Stimulated activated CD8-positive, alpha-beta memory T cell treated with anti-CD3 and anti-CD28 coated beads, Interleukin-15, amount 100 ng/mL, for 24 hours (primary cell): ENCODE measurements around the gene LITAF.
"Not testable (repeated sequence)": the region's sequence is repeated elsewhere in the genome, so short reads cannot be mapped to it uniquely, and the experiment has no call there.

Source experiments
- DNase-seq: peaks from one replicate; pipeline ENCODE4 v3.0.0-alpha.2; 2020; ENCODE audit warnings: low read depth

LITAF gene

GRCh38 chr16:11597235-11598095 lies 10.7 kb upstream of the LITAF start:
- no peak for DNase-seq

GRCh38 chr16:11596572-11597226 lies 10.0 kb upstream of the LITAF start:
- DNase-seq, result no peak

GRCh38 chr16:11593581-11593980 lies 6.9 kb upstream of the LITAF start:
- no peak for DNase-seq

- not testable (repeated sequence) for DNase-seq
Observed at GRCh38 chr16:11593076-11593475, 6.4 kb upstream of the LITAF start.

- DNase-seq, result not testable (repeated sequence)
Observed at GRCh38 chr16:11591630-11592029, 4.9 kb upstream of the LITAF start.

GRCh38 chr16:11589198-11589550 lies 2.5 kb upstream of the LITAF start:
- no peak for DNase-seq

- DNase-seq, result no peak
Observed at GRCh38 chr16:11588321-11589197, 1.8 kb upstream of the LITAF start.

GRCh38 chr16:11587643-11588247 lies 1.0 kb upstream of the LITAF start:
- no peak for DNase-seq

- DNase-seq, result no peak
Observed at GRCh38 chr16:11586378-11586855, 302 bp downstream of the LITAF start.

- DNase-seq, result no peak
Observed at GRCh38 chr16:11585460-11586377, 1.0 kb downstream of the LITAF start.

- DNase-seq, result no peak
Observed at GRCh38 chr16:11583889-11584565, 2.7 kb downstream of the LITAF start.

- DNase-seq, result no peak
Observed at GRCh38 chr16:11583166-11583565, 3.6 kb downstream of the LITAF start.

- DNase-seq, result no peak
Observed at GRCh38 chr16:11582157-11582814, 4.4 kb downstream of the LITAF start.

- DNase-seq, result no peak
Observed at GRCh38 chr16:11581678-11582077, 5.0 kb downstream of the LITAF start.

- no peak for DNase-seq
Observed at GRCh38 chr16:11580451-11581086, 6.2 kb downstream of the LITAF start.

- DNase-seq, result not testable (repeated sequence)
Observed at GRCh38 chr16:11577290-11577660, 9.4 kb downstream of the LITAF start.

GRCh38 chr16:11576427-11577289 lies 10.1 kb downstream of the LITAF start:
- DNase-seq, result no peak

GRCh38 chr16:11575223-11575589 lies 11.5 kb downstream of the LITAF start:
- DNase-seq, result no peak
